ENCODE data around the gene EXOC3L4. TPM values are rescaled to one million over a fixed set of nuclear protein-coding genes. Genes with fewer than 3 reads are reported as not detected.

EXOC3L4 gene
- total and polyA plus RNA-seq, 2 of the 8 experiments (the other 6 are each of a cell fraction or from before 2014, with no cell fraction given), result 0.45 to 0.57 TPM

DNA sequence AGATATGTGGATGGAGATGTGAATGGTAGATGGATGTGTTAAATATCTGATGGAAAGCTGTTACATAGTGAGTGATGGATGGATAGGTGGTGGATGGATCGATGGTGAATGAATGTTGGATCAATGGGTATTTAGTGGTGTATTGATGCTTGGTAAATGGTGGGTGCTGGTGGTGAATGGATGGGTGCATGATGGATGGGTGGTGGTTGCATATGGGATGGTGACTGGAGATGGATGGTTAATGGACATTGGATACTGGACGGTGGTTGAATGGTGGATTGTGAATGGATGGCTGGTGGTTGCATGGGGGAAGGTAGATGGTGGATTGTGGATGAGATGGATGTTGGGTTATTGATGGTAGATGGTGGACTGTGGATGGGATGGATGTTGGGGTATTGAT is 12.6 kb upstream of the EXOC3L4 start:
- ChIA-PET POLR2A (ENCODE audit: partially characterized antibody) (no interaction called here), CTCF (ENCODE audit: partially characterized antibody) (interaction anchor here (1.1 to 3.9 kb wide), 2 partner anchors 9 to 210 kb away, joined by 3 to 16 read pairs; no protein-coding TSS in a partner anchor)
- Histone ChIP-seq H4K20me1 (replicated peaks in 1 of 2; ENCODE audit: control insufficient read depth in 1 of 2, insufficient read depth in 2 of 2, low read length in 2 of 2) (peaks cover 0 to 7% of the 10 kb centered on the region in 2 experiments), H3K56ac (replicated peaks; ENCODE audit: insufficient read length, low read depth, low read length) (no peak overlapping the region), H3K9ac (replicated peaks in 1 of 4; ENCODE audit: extremely low read depth in 1 of 4, low read depth in 3 of 4, low read length in 3 of 4) (no peak overlapping the region), H2BK15ac (ENCODE audit: low read length) (no peak overlapping the region), H3K23me2 (ENCODE audit: low read depth, low read length) (peaks cover 23% of the 10 kb centered on the region; the same call in 1 of the 2 replicates), H3K4me2 (ENCODE audit: insufficient read depth in 1 of 2, low read depth in 2 of 2, low read length in 2 of 2) (no peak overlapping the region), H2BK12ac (ENCODE audit: low read depth, low read length) (no peak overlapping the region), H2AFZ (ENCODE audit: low read length) (no peak overlapping the region), H4K8ac (ENCODE audit: extremely low read depth, insufficient read depth, low read length) (no peak overlapping the region), H3K23ac (ENCODE audit: insufficient read length) (no peak overlapping the region), H3K14ac (ENCODE audit: insufficient read length) (no peak overlapping the region), H3K18ac (ENCODE audit: extremely low read depth, low read length) (no peak overlapping the region), H3K9me3 (ENCODE audit: insufficient read depth in 2 of 2, low read depth in 1 of 2, low read length in 1 of 2) (no peaks in the 10 kb centered on the region), H3K27ac (ENCODE audit: low read depth, low read length) (no peak overlapping the region), H4K91ac (replicated peaks; ENCODE audit: insufficient read length, low read length) (no peak overlapping the region), H4K5ac (ENCODE audit: insufficient read length, low read depth, low read length) (no peak overlapping the region), H3K36me3 (ENCODE audit: control insufficient read depth in 2 of 4, insufficient read depth in 4 of 4, low read length in 3 of 4) (no peaks in the 10 kb centered on the region), H3K79me1 (ENCODE audit: low read depth, low read length) (no peaks in the 10 kb centered on the region), H2BK120ac (replicated peaks; ENCODE audit: low read depth, low read length) (no peak overlapping the region), H3K4me1 (replicated peaks in 1 of 4; ENCODE audit: control insufficient read depth in 3 of 4, insufficient read depth in 4 of 4, low read length in 3 of 4) (peaks cover 0 to 3% (median 0%) of the 10 kb centered on the region in 4 experiments; a peak in 2 of 7 replicates), H2BK5ac (ENCODE audit: low read depth, low read length) (no peak overlapping the region), H3K79me2 (ENCODE audit: control insufficient read depth in 1 of 2, insufficient read depth in 2 of 2, low read length in 2 of 2) (no peaks in the 10 kb centered on the region), H3K4me3 (ENCODE audit: extremely low read depth in 1 of 4, insufficient read depth in 2 of 4, low read depth in 3 of 4, low read length in 4 of 4) (no peak overlapping the region), H2AK5ac (ENCODE audit: low read depth, low read length) (no peak overlapping the region), H3K4ac (replicated peaks; ENCODE audit: insufficient read length, low read depth, low read length) (no peak overlapping the region), H3K27me3 (replicated peaks in 1 of 4; ENCODE audit: control insufficient read depth in 3 of 4, extremely low read depth in 1 of 4, insufficient read depth in 3 of 4, low read length in 3 of 4) (peaks cover 3 to 18% (median 15%) of the 10 kb centered on the region in 4 experiments; a peak in 6 of 7 replicates), H2BK20ac (ENCODE audit: low read length) (no peak overlapping the region)
- DNase-seq (ENCODE audit: low read depth in 1 of 2, low spot score in 2 of 2) (no peak), FAIRE-seq (no peak)
- 91 to 100% methylated on average over 1 to 2 of the region's 2 CpGs for WGBS, 2 experiments (ENCODE audit: extremely low coverage in 1 of 2, insufficient coverage in 1 of 2, insufficient read length in 1 of 2, insufficient replicate concordance in 2 of 2, low coverage in 1 of 2, low lambda C conversion rate in 2 of 2, missing lambda C conversion rate in 1 of 2)
- TF ChIP-seq EP300 (IDR thresholded peaks at IDR 0.05; ENCODE audit: borderline replicate concordance in 1 of 2, low read depth in 2 of 2, low read length in 2 of 2) (no peak), KDM1A (IDR thresholded peaks at IDR 0.05; ENCODE audit: borderline replicate concordance, low read length) (no peak)

All from H1 (cell line).